Colonic mucosa (tissue), 4 donors: Measurements from ENCODE around the gene COMMD8. TPM values are rescaled to one million over a fixed set of nuclear protein-coding genes. Genes with fewer than 3 reads are reported as not detected.
"Not testable (repeated sequence)": the region's sequence is repeated elsewhere in the genome, so short reads cannot be mapped to it uniquely, and the experiment has no call there.

Source experiments
- DNase-seq: peaks from one replicate; pipeline ENCODE4 v3.0.0-alpha.2; 2020
- H3K27ac ChIP-seq: fragments of 200-600 bp; one replicate; pipeline ENCODE4 v1.8.0; 2021
- H3K27me3 ChIP-seq: fragments of 200-600 bp; one replicate; pipeline ENCODE4 v1.8.0; 2021
- H3K36me3 ChIP-seq: fragments of 200-600 bp; one replicate; pipeline ENCODE4 v1.8.0; 2021
- H3K4me1 ChIP-seq: fragments of 200-600 bp; one replicate; pipeline ENCODE4 v1.8.0; 2021; ENCODE audit warnings: mild to moderate bottlenecking
- H3K4me3 ChIP-seq: fragments of 200-600 bp; one replicate; pipeline ENCODE4 v1.8.0; 2021
- H3K9ac ChIP-seq, 2 donors: one replicate each; pipeline ENCODE4 v1.7.0; 2013; ENCODE audit warnings: control low read depth in 2 of 2, low read depth in 2 of 2, low read length in 2 of 2
- H3K9me3 ChIP-seq: fragments of 200-600 bp; one replicate; pipeline ENCODE4 v1.8.0; 2021
- intact Hi-C: fragments of 100-400 bp; cut with DNase I; formaldehyde crosslinking; loops from one replicate; pipeline ENCODE4 v1.14.1; 2022
- total RNA-seq, 2 donors: library from RNA; stranded (reverse); fragmentation: NEBNext Ultra II Directional in 1 of 2; extraction: Animal tissue kit (Norgen Biotek cat#: 25700) in 1 of 2; gene quantifications; one replicate each; pipeline ENCODE4 v1.2.1, GENCODE V29; 2021
- TF ChIP-seq, protein P1 (sequence below): fragments of 200-600 bp; IDR thresholded peaks from one replicate; pipeline ENCODE4 v1.8.0; 2022; ENCODE audit warnings: antibody characterized with exemption, mild to moderate bottlenecking
- donor health status: healthy.
- donor health status: DM: no; HTN: no; CAD: no.
- donor health status: DM: no; HTN: no; CAD: no.

Gene COMMD8
- total RNA-seq, 2 donors from 2014 or later: 18.6 to 21.8 TPM

DNA sequence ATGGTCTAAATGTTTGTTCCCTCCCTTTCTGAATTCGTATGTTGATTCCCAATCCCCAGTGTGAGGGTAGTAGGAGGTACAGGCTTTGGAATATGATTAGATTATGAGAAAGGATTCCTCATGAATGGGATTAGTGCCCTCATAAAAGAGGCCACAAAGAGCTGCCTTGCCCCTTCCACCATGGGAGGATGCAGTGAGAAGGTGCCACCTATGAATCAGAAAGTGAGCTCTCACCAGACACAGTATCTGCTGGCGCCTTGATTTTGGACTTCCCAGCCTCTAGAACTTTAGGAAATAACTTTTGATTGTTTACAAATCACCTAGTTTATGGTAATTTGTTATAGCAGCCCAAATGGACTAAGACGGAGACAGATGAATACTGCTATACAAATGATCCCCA, 25.2 kb upstream of the COMMD8 start:
- Histone ChIP-seq H3K9ac (no peak overlapping the region), H3K27ac (no peak overlapping the region), H3K36me3 (no peaks in the 10 kb centered on the region), H3K27me3 (no peaks in the 10 kb centered on the region), H3K4me3 (no peak overlapping the region), H3K9me3 (no peaks in the 10 kb centered on the region), H3K4me1 (no peaks in the 10 kb centered on the region)
- TF ChIP-seq, protein P1, sequence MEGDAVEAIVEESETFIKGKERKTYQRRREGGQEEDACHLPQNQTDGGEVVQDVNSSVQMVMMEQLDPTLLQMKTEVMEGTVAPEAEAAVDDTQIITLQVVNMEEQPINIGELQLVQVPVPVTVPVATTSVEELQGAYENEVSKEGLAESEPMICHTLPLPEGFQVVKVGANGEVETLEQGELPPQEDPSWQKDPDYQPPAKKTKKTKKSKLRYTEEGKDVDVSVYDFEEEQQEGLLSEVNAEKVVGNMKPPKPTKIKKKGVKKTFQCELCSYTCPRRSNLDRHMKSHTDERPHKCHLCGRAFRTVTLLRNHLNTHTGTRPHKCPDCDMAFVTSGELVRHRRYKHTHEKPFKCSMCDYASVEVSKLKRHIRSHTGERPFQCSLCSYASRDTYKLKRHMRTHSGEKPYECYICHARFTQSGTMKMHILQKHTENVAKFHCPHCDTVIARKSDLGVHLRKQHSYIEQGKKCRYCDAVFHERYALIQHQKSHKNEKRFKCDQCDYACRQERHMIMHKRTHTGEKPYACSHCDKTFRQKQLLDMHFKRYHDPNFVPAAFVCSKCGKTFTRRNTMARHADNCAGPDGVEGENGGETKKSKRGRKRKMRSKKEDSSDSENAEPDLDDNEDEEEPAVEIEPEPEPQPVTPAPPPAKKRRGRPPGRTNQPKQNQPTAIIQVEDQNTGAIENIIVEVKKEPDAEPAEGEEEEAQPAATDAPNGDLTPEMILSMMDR: no peak
- intact Hi-C loops: no loop called here
- no peak for DNase-seq

DNA sequence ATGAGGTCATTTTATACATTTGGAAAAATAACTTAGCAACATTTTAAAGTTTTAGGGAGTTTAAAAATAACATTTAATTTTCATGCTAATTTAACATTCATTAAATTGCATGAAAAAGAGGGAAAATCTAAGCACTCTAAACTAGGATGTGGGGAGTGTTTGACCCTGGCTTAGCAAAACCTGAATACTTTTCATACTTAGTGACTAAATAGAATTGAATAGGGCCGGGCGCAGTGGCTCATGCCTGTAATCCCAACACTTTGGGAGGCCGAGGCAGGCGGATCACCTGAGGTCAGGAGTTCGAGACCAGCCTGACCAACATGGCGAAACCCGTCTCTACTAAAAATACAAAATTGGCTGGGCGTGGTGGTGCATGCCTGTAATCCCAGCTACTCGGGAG, 23.2 kb upstream of the COMMD8 start:
- H3K4me1 ChIP-seq, DNase-seq, intact Hi-C loops, H3K4me3 ChIP-seq, H3K27me3 ChIP-seq, H3K9ac ChIP-seq, H3K36me3 ChIP-seq, H3K27ac ChIP-seq, H3K9me3 ChIP-seq: not testable (repeated sequence)

DNA sequence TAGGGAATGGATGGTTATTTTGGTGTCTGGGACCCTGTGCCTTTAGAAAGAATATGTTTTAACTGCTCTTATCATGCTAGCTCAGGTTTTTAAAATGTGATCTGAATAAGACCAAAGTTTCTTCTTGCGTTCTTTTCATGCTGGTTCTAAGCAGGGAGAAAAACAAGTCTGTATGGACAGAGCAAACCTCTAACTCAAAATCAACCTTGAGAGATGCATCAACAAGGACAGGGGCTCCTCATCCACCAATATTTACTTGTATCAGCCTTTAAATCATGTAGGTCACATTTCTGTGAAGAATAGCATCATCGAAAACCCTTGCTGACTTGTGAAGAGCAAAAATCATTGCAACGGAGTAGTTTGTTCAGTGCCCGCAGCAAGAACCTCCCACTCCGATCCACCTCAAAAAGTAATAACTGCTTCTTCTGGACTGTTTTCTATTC, 22.8 kb upstream of the COMMD8 start:
- intact Hi-C loops: no loop called here
- DNase-seq: no peak
- no peaks in the 10 kb centered on the region for H3K27me3 ChIP-seq
- H3K4me3 ChIP-seq: peak overlapping the region; percentile 46
- no peaks in the 10 kb centered on the region for H3K4me1 ChIP-seq
- H3K9me3 ChIP-seq: no peaks in the 10 kb centered on the region
- H3K36me3 ChIP-seq: no peaks in the 10 kb centered on the region
- peak overlapping the region in 1 of 2 donors; percentile 74 for H3K9ac ChIP-seq
- no peak overlapping the region for H3K27ac ChIP-seq
- TF ChIP-seq, protein P1: no peak

DNA sequence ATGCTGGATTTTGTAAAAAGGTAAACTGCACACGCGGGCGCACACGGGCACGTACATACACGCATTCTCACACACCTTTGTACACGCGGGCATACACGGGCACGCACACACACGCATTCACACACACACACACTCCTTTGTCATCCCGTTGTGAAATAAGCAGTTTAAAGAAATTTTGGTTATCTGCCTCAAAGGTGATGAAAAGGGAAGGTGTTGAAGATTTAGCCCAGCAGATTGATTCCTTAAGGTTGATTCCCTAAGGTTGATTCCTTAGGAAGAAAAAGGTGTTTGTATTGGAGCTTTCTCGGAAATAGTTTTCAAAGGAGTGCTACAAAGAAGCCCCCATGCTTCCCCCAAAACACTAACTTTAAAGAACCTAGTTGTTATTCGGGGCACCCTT, 22.3 kb upstream of the COMMD8 start:
- Histone ChIP-seq H3K9ac (peak overlapping the region; percentile 28 to 74), H3K4me1 (no peaks in the 10 kb centered on the region), H3K36me3 (no peaks in the 10 kb centered on the region), H3K27me3 (no peaks in the 10 kb centered on the region), H3K9me3 (no peaks in the 10 kb centered on the region), H3K4me3 (peak overlapping the region; percentile 46), H3K27ac (peak overlapping the region; percentile 89)
- TF ChIP-seq, protein P1: no peak
- intact Hi-C loops: no loop called here
- DNase-seq: no peak

DNA sequence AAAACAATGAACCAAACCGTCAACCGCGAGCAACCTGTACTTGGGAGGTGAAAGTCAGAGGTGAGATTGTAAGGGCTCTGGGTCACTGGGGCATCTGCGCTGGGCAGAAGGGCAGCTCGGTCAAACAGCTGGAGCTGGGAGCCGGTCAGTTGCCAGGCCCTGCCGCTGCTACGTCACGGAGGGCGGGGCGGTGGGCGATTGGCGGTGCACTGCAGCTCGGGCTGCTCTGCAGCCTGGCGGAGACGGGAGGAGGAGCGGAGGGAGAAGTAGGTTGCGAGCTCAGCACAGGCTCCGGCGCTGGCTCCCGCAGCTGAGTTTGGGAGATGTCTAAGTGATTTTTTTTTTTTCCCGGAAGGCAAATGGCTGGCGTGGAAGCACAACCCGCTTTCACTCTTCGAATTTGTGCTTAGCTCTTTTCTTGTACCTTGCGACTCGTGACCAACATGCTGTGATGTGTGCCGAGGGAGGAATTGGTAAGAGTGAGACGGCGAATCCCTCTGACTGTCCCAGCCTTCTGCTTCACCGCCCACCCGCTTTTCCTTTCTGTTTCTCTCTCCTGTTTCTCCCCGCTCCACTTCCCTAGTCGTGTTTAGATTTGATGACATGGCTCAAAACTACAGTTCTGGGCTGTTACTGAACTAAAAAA, 21.7 kb upstream of the COMMD8 start, which contains the start of gene ATP10D:
ATP10D (plus strand) TSS at position 229 of the 646 bp plus-strand sequence. CDS start 27,266 bp downstream, outside the sequence.
- no peaks in the 10 kb centered on the region for H3K9me3 ChIP-seq
- H3K9ac ChIP-seq: peak within 1 kb of the TSS; percentile 74 to 75
- TF ChIP-seq, protein P1: no peak
- peak within 1 kb of the TSS; percentile 46 for H3K4me3 ChIP-seq
- intact Hi-C loops: no loop called here
- DNase-seq: peak; percentile 97
- H3K4me1 ChIP-seq: no peaks in the 10 kb centered on the region
- H3K27ac ChIP-seq: peak within 1 kb of the TSS; percentile 89
- H3K27me3 ChIP-seq: no peaks in the 10 kb centered on the region
- H3K36me3 ChIP-seq: no peaks in the 10 kb centered on the region

DNA sequence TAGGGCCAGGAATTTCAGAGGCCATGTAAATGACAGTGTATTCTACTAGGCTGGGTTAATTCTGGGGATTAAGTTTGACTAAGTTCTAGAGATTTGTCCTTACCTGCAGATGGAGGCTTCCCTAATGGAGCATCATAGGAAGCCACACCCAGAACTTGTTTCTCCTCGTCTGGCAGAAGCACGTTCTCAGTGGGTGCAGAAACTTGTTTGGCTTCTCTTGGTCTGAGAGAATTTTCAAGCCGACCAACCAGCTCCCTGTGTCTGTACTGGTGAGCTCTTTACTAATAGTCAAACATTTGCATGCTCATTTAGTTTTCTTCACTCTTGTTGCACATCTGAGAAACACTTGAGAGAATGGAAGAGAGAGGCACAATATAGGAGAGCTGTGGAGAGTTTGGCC, 20.7 kb upstream of the COMMD8 start:
- Histone ChIP-seq H3K27me3 (no peaks in the 10 kb centered on the region), H3K9ac (no peak overlapping the region), H3K4me1 (no peaks in the 10 kb centered on the region), H3K4me3 (no peak overlapping the region), H3K36me3 (no peaks in the 10 kb centered on the region), H3K27ac (no peak overlapping the region), H3K9me3 (no peaks in the 10 kb centered on the region)
- DNase-seq: no peak
- intact Hi-C loops: no loop called here
- TF ChIP-seq, protein P1: no peak
